Body of pancreas (tissue), 4 donors: ENCODE results near the gene STX16.

Experiments
- POLR2A ChIP-seq, 3 donors: fragments of 450-650 bp; IDR thresholded peaks; one replicate each; pipeline ENCODE4 v1.6.1; 2016; ENCODE audit warnings: antibody characterized with exemption in 3 of 3, mild to moderate bottlenecking in 2 of 3
- TF ChIP-seq, protein P1 (sequence below), 7 experiments: fragments of 450-650 bp in 4 of 7; fragments of 200-600 bp in 3 of 7; sonication (generic) in 3 of 7; IDR thresholded peaks; one replicate each; pipeline ENCODE4 v1.5.1; 2016 to 2019; ENCODE audit warnings: antibody characterized with exemption in 7 of 7

DNA sequence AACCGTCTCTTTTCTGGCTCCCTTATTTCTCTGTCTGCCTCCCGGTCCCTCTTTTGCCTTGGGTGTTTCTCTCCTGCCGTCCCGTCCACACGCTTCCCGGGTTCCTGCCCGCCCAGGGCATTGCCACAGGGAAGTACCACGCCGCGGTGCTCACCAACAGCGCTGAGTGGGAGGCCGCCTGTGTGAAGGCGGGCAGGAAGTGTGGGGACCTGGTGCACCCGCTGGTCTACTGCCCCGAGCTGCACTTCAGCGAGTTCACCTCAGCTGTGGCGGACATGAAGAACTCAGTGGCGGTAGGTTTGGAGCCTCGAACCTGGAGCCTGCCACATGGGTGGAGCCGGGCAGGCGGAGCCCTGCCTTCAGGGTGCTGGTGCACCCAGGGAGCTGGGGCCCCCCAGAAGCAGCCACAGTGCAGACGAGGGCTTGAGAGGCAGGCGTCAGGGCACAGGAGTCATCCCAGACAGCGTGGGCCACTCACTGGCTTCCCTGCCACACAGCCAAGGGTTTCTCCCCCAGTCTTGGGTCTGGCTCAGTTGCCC is 62.8 kb downstream of the STX16 start:
- no peak for TF ChIP-seq POLR2A (IDR thresholded peaks at IDR 0.05)
- TF ChIP-seq, protein P1, sequence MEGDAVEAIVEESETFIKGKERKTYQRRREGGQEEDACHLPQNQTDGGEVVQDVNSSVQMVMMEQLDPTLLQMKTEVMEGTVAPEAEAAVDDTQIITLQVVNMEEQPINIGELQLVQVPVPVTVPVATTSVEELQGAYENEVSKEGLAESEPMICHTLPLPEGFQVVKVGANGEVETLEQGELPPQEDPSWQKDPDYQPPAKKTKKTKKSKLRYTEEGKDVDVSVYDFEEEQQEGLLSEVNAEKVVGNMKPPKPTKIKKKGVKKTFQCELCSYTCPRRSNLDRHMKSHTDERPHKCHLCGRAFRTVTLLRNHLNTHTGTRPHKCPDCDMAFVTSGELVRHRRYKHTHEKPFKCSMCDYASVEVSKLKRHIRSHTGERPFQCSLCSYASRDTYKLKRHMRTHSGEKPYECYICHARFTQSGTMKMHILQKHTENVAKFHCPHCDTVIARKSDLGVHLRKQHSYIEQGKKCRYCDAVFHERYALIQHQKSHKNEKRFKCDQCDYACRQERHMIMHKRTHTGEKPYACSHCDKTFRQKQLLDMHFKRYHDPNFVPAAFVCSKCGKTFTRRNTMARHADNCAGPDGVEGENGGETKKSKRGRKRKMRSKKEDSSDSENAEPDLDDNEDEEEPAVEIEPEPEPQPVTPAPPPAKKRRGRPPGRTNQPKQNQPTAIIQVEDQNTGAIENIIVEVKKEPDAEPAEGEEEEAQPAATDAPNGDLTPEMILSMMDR (IDR thresholded peaks at IDR 0.05), result no peak
